GM11168 (cell line): ENCODE results near the gene GABARAPL2.
"Not testable (repeated sequence)": the region's sequence is repeated elsewhere in the genome, so short reads cannot be mapped to it uniquely, and the experiment has no call there.

ENCODE experiments used
- in situ Hi-C: fragments of 300-500 bp; cut with MboI; formaldehyde crosslinking; loops from one replicate; pipeline ENCODE4 v1.12.0; 2022; ENCODE audit warnings: low sequenced_read_pairs; ENCODE audit not compliant: unreplicated experiment

GABARAPL2 gene

GRCh38 chr16:75566040-75566757 lies at the start of gene GABARAPL2:
TSS of gene GABARAPL2 (plus strand) at chr16:75566379. CDS start at chr16:75566487, 108 bp downstream.
- in situ Hi-C loops, result no loop called here

GRCh38 chr16:75519175-75519574 lies 47.0 kb upstream of the GABARAPL2 start:
- in situ Hi-C loops, result no loop called here

- in situ Hi-C loops, result no loop called here
Measured at GRCh38 chr16:75526032-75526790, 40.0 kb upstream of the GABARAPL2 start.

GRCh38 chr16:75527825-75528299 lies 38.3 kb upstream of the GABARAPL2 start:
- in situ Hi-C loops, result no loop called here

- in situ Hi-C loops, result no loop called here
Measured at GRCh38 chr16:75529056-75529905, 36.9 kb upstream of the GABARAPL2 start.

- in situ Hi-C loops, result no loop called here
Measured at GRCh38 chr16:75529959-75530358, 36.2 kb upstream of the GABARAPL2 start.

- in situ Hi-C loops, result no loop called here
Measured at GRCh38 chr16:75532142-75532765, 33.9 kb upstream of the GABARAPL2 start.

- in situ Hi-C loops, result no loop called here
Measured at GRCh38 chr16:75532791-75533190, 33.4 kb upstream of the GABARAPL2 start.

- in situ Hi-C loops, result no loop called here
Measured at GRCh38 chr16:75534560-75535205, 31.5 kb upstream of the GABARAPL2 start.

- in situ Hi-C loops, result no loop called here
Measured at GRCh38 chr16:75535211-75535843, 30.9 kb upstream of the GABARAPL2 start.

GRCh38 chr16:75535901-75536300 lies 30.3 kb upstream of the GABARAPL2 start, which contains the start of gene CHST5:
TSS of gene CHST5 (minus strand) at chr16:75536108. CDS start at chr16:75530384, 5,724 bp downstream.
- in situ Hi-C loops, result no loop called here

GRCh38 chr16:75537776-75538175 lies 28.4 kb upstream of the GABARAPL2 start:
- in situ Hi-C loops, result no loop called here

- in situ Hi-C loops, result not testable (repeated sequence)
Measured at GRCh38 chr16:75538882-75539565, 27.2 kb upstream of the GABARAPL2 start.

- in situ Hi-C loops, result no loop called here
Measured at GRCh38 chr16:75541236-75541635, 24.9 kb upstream of the GABARAPL2 start.

- in situ Hi-C loops, result not testable (repeated sequence)
Measured at GRCh38 chr16:75542462-75542861, 23.7 kb upstream of the GABARAPL2 start.

- in situ Hi-C loops, result not testable (repeated sequence)
Measured at GRCh38 chr16:75545879-75546278, 20.3 kb upstream of the GABARAPL2 start.

GRCh38 chr16:75546293-75546692 lies 19.9 kb upstream of the GABARAPL2 start:
- in situ Hi-C loops, result no loop called here

GRCh38 chr16:75548456-75548855 lies 17.7 kb upstream of the GABARAPL2 start:
- in situ Hi-C loops, result not testable (repeated sequence)
